NCI-H187 (cell line): ENCODE measurements around the gene THSD7B.

Experiments
- DNase-seq, 2 experiments: peaks; one replicate each; lab custom pipeline; 2025; lab: John Stamatoyannopoulos, UW

Gene THSD7B

DNA sequence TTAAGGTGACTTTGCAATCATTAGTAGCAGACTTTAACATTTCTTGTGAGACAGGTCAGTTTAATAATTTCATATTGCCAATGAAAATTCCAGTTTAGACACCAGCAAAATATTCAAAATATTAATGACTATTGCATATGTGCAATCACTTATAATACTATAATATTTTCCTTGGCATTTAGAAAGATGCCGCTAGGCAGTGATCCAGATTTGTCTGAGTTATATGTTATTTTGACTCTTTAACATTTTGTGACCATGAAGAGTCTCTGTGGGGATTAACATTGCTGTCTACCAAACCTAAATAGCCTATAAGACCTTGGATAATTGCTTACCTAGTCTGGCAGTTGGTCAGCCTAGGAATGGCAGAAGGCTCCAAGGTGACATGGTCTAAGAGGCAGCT is 389.6 kb downstream of the THSD7B start:
- DNase-seq, result no peak

DNA sequence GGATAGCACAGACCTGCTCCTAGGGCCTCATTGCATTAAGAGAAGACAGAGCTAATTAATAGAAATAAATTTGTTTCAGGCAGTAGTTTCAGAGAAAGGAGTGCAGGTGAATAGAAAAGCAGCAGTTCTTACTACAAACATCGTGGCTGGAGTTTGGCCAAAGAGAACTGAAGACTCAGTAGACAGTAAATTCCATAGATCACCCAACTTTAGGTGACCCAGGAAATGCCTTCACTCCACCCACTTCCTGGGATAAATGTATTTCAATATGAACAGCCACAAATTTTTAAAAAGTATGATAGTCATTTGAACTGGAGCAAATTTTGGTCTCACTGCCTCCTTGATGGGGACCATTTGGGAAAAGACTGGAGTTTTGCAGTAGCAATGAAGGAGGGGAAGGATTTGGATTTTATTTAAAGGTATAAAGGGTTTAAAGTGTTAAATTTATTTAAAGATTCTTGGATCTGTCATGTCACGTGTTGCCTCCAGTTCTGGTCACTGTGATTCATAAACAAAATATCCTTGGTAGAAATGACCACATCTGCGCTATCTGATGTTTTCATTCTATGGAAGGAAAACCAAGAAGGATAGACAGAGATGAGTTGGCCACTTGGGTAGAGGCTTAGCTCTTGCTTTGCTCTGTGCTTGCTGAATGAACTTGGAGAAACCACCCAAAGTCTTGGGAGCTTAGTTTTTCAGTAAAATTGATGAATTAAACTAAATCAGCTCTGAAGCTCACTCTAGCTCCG is 390.2 kb downstream of the THSD7B start:
- DNase-seq, result no peak

DNA sequence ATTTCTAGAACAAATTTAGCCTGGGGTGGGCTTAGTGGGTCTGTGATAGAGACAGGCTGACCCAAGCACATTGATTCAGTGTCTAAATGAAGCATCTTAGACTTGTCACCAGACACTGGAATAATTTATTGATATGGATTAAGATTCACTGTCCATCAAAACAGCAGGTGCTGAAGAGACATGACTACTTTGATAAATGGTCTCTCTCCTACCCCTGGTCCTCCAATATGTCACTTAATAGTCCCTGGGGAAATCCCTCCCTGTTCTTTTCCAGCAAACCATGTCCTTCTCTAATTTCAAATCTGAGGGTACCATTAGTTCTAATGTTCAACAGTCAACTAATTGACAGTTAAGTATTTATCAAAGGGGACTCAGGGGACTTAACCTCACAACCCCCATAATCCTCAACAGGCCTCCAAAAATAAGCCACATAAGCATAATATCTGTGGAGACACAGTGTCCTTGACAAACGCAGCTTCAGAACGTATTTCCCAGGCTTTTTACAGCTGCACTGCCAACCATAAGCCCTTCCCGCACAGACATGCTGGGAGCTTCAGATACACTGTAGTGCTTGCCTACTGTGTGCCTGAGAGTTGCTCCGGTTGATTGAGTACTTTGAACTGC is 391.0 kb downstream of the THSD7B start:
- DNase-seq, result no peak

GRCh38 chr2:137157851-137158250 is 392.5 kb downstream of the THSD7B start:
- no peak for DNase-seq

DNA sequence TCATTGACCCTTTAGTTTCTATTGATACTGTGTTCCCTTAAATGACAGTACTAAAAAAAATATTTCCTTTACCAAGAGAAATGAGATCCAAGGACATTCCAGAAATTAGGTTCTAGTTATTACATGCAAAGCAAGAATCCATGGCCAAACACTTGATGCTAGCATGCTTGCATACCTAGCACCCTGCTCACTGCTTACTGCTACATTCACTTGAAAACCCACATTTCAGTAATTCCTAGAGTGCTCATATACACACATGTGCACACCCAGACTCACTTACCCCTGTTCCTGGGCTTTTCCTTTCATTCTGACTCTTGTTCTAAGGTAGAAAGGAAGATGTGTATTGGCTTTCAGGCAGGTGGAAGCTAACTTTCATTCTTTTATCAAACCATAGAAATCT is 395.9 kb downstream of the THSD7B start:
- no peak for DNase-seq

- DNase-seq, result no peak
Observed at GRCh38 chr2:137165968-137166367, 400.6 kb downstream of the THSD7B start.

GRCh38 chr2:137167651-137168050 is 402.3 kb downstream of the THSD7B start:
- no peak for DNase-seq

- DNase-seq, result no peak
Observed at GRCh38 chr2:137168552-137168951, 403.2 kb downstream of the THSD7B start.

- no peak for DNase-seq
Observed at GRCh38 chr2:137172162-137172561, 406.8 kb downstream of the THSD7B start.

DNA sequence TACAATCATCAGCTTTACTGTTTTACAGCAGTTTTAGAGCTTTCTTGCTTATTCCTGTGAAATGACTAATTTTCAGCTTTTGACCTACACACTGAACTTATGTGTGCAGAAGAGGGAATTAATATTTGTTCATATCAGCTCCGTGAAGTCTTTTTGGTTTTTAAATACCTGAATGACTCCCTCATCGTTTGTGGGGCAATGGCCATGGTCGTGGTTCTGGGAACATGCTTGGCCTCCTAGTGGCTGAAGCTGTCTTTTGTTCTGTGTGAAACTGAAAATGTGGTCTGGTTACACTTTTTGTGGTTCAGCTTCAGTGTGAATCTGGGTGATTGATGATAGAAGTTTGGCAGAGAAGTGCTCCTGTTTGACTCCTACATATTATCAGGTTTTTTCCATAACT is 408.1 kb downstream of the THSD7B start:
- no peak for DNase-seq

DNA sequence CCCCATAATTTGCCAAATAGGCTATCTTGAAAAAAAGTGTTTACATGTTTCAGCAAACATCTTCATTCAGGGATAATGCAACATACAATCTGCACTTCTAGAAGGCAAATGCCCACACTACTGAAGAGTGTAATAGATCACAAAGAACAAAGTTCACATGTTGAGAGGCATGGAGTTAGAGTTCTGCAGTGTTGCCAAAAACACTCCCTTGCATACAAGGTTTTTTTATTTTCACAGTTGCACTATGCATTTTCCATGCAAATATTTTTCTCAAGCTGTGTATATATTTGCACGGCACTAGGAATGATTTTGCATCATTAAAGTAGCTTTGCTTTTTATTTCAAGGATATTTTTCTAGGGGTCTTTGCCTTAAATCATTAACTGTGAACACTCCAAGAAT is 409.9 kb downstream of the THSD7B start:
- no peak for DNase-seq

GRCh38 chr2:137178951-137179377 is 413.6 kb downstream of the THSD7B start:
- no peak for DNase-seq

DNA sequence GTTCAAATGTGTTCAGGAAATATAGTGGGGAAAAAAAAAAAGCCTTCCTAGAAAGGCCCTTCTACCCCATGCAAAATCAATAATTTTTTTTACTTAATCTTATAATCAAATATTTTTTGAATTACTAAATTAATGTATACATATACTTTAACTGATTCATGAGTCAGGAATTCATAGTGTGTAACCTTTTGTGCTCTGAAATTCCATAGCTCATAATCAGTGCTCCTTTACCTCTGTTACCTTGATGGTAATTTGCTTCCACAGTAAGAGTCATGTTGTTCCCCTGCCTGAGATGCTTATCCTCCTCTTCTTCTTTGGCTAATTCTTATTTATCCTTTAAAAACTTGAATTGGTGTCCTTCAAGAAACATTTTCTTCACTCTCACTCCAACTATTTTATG is 414.2 kb downstream of the THSD7B start:
- no peak for DNase-seq

DNA sequence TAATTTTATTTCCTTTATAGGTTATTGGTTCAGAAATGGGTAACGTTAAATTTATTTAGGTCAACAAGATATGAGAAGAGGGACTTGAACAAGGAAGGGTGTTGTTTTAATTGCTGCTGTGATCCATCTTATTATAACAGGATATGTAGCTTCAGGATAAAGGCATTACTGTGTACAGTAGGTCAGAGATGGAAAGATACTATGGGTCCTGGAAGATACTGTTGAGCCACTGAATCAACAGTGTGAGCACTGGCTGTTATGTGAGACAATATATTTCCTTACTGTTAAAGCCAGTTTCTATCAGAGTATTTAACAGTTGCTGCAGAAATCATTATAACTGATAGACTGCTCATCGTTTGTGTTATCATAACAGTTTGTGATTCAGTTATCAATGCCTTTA is 414.7 kb downstream of the THSD7B start:
- no peak for DNase-seq

DNA sequence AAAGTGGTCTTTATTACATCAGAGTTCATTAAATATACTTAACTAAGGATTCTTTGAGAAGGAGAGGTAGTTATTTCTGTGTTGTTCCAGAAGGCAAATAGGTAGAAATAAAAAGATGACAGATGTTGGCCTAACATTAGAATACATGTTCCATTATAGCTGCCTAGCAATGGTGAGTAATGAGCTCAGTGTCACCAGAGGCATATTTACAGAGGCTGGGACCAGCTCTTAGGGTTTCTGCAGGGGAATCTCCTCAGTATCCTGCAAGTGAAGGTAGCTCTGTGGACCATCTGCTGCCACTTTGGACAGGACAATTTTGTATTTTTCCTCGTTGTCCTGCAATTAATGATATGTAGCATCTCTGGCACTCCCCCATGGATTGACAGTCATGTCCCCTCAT is 416.0 kb downstream of the THSD7B start:
- no peak for DNase-seq

GRCh38 chr2:137182071-137182470 is 416.7 kb downstream of the THSD7B start:
- DNase-seq, result no peak

DNA sequence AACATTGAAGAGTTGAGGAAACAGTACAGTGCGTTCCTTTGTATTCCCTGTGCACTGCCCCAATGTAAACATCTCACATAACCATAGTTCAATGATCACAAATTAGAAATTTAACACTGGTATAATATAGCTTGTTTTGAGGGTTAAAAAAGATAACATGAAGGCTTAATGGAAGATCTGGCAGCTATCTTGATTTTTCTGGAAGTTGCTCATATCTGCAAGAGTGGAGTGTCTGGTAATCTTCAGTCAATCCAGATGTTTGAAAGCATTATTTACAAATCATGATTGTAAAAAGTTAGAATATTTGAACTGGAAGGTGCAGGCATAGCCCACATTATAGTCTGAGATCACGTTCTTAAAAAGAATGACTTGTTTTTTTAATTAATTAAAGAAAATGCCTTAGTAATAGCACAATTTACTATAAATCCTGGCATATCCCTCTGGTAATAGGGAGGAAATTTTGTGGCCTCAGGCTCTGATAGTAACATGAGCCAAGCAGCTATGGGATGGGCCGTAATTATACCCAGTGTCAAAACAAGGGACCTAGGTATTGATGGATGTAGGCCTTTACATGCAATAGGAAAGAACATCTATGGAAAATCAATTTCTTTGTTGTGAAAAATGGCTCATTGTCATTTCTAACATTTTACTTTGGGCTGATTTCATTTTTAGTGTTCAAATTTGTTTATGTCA is 418.0 kb downstream of the THSD7B start:
- DNase-seq, result no peak

- no peak for DNase-seq
Observed at GRCh38 chr2:137185378-137186078, 420.2 kb downstream of the THSD7B start.

GRCh38 chr2:137187216-137187615 is 421.9 kb downstream of the THSD7B start:
- no peak for DNase-seq

- peak; percentile 7 to 39 for DNase-seq
Observed at GRCh38 chr2:137190411-137191195, 425.3 kb downstream of the THSD7B start.

DNA sequence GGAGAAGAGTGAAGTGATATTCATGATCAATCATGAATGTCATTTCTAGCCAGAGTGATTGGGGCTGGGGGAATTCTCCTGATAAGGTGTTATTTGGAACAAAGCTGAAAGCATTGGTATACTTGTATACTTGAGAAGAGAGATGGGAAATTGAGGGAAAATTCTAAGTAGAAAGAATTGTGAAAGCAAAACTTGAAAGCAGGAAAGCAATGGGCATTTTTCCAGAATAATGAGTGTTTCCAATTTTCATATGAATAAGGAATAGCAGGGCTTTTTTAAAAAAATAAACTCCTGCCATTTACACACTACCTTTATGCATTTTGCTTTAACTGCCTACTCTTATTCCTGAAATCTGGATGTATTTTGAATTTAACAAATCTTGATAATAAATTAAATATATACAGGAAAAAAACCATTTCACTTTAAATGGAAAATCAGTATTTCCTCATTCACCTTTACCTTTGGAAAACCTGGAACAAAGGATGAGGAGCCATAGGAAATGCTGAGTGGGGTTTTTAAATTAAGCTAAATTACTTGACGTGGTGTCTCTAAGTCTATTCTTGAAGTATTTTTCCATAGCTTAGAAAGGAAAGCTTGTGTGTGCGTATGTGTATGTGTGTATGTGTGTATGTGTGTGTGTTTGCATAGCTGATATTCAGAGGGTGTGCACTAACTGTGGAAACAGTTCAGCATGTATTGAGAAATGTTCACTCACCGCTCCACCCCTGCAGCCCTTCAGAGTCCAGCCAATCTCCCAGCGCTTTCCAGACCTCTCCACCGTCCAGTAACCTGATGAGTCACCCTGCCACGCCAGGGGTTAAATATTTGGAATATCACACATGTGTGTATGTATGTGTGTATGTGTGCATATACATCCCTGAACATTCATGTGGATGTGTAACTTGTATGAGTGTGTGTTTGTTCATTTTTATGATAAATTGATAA is 427.3 kb downstream of the THSD7B start:
- DNase-seq, result no peak
